HL-60/S4 treated with retinoic acid at 250 ng/mL for 4 days and 3 days (cell line): ENCODE results near the gene ROBO1.

Source experiments
- in situ Hi-C: fragments of 300-500 bp; cut with MboI; formaldehyde crosslinking; loops from 2 replicates; pipeline ENCODE4 v1.7.0; 2022; ENCODE audit warnings: low sequenced_read_pairs

The ROBO1 gene

DNA sequence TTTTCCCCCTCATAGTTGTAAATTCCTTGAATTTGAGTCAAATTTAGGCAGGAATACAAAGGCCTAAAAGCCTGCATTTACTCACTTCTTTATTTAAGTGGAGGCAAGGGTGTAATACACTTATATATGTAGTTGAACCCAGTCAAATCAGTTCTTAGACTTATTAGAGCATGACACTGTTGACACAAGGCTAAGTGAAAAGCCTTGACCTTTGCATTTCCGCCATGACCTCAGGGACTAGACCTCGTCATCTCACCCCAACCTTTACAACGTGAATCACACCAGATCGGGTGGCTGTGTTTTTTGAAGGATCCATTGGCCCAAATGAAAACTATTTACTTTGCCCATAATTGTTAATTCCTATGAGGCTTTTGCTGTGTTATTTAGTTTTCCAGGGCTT lies 774.4 kb downstream of the ROBO1 start:
- in situ Hi-C loops = no loop called here

DNA sequence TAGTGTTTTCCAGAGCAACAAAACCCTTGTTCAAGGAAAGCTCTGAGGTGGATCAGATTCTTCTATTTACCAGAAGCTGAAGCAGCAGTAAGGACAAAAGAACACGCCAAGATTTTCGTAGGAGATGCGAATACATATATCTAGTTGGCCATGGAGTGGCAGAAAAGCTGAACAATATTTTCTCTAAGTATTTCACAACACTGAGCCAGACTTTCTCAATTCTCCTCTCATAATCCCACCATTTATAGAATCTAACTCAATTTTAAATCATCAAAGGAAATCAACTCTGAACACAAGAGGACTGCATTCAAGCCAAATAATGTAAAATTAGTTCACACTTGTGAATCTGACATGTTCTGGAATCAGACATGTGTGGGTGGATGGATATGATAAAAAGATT lies 775.0 kb downstream of the ROBO1 start:
- in situ Hi-C loops = no loop called here

DNA sequence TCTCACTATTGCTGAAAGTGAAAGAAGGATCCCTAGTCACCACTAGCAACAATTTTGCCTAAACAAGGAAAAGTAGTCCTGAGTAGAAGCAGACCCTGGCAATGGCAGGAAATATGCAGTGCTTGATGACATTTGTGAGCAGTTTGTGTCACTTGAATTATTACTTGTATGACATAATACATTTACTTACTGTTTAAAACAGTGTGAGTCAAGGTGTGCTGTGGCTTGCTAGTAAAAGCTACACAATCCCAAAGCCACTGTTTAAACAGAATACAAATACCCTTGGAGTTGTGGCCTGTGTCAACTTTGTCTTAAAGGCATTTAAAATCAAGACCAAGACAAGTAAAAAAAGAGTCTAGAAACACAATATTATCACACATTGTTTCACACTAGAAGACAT lies 775.4 kb downstream of the ROBO1 start:
- in situ Hi-C loops = no loop called here

DNA sequence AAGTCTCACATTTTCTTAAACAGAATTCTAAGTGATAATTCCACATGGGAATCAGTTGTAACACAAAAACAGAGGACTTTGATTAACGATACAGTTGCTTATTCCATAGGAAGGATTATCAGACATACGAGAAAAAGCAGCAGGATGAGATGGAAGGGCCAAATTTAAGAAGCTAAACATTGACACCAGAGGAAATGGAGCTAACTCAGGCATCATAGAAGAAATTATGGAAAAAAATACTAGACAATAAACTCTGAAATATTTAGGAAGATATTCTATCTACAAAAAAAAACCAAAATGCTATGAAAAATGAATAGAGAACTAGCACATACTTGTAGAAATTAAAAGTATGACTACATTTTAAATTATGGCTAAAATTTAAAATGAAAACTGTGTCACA lies 776.1 kb downstream of the ROBO1 start:
- in situ Hi-C loops = no loop called here

DNA sequence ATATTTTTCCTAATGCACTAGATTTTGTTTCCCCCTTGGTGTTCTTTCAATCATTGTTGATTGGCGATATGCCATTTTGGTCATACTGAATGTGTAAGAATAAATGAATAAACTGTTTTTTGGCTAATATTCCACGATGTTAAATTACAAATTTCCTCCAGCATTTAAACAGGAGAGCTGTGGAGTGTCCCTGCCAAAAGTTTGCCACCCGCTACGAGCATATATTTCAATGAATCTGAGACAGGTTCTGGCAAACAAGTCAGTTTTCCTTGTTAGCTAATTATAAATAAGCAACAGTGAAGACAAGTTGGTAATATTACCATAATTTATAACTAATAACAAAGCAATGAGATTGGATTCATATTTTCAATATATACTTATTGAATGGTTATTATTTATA lies 777.6 kb downstream of the ROBO1 start:
- in situ Hi-C loops = no loop called here

DNA sequence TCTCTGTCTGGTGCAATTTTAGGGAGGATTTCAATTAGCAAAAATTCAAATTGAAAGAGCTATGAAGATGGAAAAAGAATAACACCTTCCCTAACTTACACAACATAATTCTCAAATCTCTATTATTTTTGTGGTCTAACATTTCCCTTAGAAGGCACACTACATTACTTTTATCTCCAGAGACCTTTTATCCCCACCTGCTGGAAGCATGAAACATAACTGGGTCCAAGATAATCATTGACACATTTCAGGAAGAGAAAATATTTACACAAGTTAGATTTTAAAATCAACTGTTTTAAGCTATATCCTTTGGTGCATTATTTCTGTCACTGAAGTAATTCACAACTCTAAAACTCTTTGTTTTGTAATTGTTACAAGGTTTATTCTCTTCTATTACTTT lies 779.5 kb downstream of the ROBO1 start:
- in situ Hi-C loops = no loop called here

DNA sequence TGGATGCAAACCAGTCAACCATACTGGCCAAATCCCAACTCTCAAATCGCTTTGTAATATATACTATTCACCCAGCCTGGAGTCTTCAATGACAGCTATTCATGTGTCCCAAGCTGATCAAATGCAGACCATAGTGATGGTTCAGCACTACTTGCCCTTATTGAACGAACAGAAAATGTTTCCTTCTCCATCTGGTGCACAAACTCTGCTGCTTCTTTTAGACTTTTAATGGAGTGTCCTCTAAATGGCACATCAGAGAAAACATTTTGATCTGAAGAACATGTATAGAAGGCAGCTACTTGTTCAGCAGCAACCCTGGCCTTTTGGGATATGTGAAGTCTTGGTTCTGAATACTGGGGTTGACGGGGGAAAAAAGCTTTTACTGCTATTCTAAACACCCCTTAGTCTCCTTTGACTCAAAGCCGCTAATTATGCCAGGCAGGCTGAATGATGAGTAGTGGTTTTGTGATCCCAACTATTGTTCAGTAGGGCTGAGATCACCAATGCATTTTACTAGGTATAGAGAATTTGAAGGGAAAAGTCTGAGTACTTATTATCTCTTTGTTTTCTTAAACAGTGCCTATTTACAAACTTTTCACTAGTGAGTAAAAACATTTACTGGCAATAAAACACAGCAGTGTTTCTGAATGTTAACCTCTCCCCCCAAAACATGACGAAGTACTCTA lies 781.2 kb downstream of the ROBO1 start:
- in situ Hi-C loops = no loop called here

DNA sequence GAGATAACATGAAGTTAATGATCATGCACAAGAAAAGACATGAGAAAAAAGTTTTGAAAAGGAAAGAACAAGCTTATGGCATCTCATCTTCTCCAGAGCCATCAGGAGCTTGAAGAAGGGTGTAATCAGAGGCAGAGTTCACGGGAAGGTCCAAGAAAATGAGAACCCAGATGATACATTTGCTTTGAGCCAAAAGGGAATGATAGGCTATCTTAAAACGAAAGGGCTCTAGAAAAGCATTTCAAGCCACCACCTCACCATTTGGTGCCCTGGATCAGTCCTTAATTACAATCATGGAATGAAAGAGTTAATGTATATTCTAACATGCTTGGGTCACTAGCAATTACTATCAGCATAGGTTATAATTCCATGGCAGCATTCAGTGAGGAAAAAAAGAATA lies 781.8 kb downstream of the ROBO1 start:
- in situ Hi-C loops = no loop called here

DNA sequence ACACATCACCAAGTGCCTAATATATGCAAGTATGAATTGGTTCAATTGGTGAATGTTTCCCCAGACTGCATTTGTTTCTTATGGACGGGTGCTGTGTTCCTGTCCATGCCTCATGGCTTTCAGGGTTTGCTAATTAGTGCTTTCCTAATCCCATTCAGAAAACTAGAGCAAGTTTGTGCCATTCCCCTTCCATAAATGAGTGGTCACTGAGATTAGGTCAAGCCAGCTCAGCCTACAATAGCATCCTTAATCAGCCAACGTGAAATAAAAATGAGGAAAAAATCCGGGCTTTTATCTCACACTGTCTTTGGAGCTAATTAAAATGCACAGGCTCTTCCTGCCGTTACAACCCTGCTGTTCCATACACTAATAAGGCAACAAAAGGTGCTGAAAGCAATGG lies 788.8 kb downstream of the ROBO1 start:
- in situ Hi-C loops = no loop called here

DNA sequence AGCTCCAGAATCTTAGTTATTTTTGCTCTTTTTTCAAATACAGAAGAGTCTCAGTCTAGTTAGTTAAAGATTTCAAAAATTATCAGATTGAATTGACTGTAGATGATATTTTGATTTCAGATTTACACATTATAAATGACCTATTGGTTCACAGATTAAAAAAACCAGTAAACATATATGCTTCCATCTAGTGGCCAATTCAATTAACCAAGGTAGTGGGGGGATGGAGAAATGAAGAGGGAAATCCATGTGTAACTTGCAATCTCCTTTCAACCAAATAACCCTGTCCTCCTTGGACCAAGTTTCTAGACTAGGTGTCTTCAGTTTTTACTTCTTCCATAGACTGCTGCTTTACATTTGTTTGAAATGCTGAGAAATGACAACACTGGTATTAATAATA lies 789.8 kb downstream of the ROBO1 start:
- in situ Hi-C loops = no loop called here

DNA sequence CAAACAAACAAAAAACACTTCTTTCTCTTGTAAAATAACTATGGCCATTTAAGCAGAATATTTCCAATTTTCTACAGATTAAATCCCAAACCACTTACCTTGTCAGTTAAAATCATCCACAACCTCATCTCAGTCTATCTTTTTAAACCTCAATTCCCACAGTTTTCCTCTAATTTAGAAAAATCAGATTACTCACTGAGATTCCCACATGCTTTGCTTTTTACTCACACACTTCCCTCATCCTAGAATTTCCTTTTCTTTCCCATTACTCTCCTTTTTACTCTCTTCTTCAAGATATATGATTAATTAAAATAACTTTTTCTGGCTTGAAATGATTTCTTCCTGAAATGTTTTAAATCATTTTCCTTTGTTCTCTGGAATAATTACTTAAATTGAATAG lies 790.7 kb downstream of the ROBO1 start:
- in situ Hi-C loops = no loop called here

DNA sequence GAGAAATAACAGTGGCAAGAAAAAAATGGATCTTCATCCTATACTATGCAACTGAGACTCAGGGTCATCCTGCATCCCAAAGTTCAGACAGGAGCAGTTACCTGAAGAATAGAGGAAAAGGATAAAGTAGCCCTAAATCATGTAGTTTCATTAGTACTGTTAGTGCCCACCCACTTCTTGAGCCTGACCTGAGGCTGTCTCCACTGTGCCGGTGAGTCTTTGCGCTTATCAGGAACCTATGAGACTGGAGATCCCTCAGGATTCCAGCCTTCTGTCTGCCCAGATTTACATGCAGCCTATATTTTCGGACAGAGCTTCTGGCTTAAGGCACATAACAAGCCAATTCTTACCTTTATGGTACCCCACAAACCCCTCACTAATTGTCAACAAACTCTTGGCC lies 791.6 kb downstream of the ROBO1 start:
- in situ Hi-C loops = no loop called here

DNA sequence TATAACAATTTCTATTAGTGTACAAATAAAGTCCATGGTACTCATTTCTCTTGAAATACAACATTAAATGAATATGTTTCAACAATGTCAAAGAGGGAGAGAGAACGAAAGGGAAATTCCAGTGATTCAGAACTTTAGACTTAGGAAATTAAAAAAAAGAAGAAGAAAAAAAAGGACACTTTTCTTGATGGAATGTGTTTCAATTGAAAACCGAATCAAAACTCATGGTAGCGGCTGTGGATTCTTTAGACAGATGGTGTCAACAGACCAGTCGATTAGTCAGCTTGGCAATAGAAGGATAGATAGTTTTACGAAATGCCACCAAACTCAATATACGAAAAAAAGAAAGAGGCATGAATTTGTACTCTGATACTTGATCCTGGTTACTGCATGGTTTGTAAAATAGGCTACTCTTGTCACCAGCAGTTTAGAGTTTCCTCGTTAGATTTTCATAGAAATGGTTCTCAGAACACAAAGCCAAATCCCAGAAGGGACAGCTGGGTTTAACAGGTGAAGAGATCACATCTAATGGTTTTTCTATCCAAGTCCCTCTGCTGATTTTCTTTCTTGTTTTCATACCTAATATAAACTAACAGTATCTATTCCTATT lies 793.5 kb downstream of the ROBO1 start:
- in situ Hi-C loops = no loop called here

DNA sequence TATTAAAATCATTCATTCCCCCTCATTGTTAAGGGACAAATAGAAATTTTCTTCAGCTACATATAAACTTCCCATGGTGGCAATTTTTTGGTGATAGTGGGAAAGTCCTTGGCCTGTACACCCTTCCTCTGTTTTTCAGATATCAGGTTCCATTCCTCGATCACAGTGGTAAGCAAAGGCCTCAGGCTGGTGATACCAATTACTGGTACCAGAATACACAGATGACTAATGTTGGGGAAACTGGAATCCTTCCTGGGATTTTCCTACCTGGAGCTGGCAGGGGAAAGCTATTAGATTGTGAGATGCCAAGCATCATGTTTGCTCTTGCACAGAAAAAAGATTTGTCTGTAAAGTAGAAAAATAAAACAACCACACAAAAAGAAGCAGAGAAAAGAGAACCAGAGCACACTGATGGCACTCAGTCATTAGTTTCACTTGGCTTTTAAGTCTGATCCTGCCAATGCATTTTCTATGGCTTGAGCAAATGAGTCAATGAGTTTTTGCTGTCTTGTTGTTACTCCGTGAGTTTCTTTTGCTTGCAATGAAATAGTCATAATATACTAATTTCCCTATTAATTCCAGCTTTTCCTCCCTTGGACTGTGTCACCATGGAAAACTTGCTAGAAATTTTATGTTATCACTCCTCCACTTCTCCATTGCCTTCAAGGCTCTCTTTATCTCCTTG lies 795.0 kb downstream of the ROBO1 start:
- in situ Hi-C loops = no loop called here

DNA sequence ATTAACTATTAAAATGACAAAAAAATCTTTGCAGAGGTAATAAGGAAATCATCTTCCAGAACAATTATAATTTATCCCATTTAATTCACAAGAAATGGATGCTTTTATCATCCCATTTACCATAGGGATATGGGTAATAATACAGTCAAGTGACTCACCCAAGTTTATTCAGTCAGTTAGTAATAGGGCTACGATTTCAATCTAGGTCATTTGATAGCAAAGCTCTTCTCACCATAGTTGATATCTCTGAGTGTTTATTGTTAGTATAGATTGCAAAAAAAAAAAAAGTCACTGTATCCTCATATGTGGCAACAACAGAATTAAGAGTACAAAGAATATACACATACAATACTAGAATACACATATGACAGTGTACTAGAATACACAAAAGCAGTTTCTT lies 797.1 kb downstream of the ROBO1 start:
- in situ Hi-C loops = no loop called here

DNA sequence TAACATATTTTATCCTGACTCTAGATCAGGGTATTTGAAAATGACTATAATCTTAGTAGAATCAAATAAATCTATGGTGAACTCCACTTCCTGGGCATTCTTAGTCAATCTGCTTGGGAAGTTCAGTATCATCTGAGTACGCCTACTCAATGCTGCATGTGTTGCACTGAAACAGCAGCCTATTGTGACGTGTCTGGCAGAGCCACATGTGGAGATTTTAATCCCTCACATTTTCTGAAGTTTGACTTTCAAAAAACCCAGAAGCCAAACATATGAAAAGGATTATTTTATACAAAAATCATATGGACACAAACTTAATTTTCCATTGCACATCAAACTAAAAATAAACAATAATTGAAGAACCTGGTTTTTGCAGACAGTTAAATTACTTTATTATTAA lies 798.3 kb downstream of the ROBO1 start:
- in situ Hi-C loops = no loop called here

DNA sequence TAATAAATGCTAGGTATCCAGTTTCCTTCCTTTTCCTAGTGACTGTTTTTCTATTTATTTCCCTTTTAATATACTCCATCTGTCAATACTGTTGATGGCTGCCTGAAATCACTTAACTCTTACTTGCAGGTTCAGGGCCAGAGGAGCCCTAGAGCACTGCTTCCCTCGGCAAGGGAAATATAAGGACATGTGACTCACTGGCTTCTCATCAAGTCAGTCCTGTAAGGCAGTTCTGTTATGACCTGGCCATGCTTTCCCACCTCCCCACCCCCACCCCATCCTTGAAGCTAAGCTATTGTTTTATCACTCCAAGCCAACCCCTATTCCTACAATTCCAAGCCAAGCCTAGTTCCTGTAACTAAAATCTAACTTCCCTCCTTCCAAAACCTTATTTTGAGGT lies 800.7 kb downstream of the ROBO1 start:
- in situ Hi-C loops = no loop called here

DNA sequence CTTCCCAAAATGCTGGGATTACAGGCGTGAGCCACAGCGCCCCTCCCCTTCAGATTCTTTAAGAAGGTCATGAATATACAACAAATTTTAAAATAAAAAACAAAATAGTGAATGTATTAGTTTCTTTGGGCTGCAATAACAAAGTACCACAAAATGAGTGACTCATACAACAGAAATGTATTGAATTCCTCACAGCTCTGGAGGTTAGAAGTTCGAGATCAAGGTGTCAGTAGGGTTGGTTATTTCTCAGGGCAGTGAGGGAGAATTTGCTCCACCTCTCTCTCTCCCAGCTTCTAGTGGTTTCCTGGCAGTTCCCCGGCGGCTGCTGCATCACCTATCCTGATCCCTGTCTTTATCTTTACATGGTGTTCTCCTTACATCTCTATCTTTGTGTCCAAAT lies 804.0 kb downstream of the ROBO1 start:
- in situ Hi-C loops = no loop called here

DNA sequence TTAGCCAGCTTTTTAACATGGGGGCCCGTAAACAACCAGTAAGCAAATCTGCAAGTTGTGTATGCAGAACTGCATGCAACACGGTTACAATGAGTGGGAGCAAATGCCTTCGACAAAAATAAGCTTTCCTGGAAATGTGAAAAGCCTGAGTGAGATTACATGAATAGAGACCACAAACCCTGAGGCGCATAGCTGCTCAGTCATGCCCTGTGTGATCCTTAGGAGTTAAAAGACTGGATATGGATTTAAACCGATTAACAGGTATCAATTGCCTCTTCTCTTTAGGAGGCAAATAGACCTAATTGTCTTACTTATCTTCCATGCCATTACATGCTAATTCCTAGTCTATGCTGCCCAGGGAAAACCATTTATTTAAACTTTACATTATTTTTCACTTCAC lies 810.3 kb downstream of the ROBO1 start:
- in situ Hi-C loops = no loop called here

DNA sequence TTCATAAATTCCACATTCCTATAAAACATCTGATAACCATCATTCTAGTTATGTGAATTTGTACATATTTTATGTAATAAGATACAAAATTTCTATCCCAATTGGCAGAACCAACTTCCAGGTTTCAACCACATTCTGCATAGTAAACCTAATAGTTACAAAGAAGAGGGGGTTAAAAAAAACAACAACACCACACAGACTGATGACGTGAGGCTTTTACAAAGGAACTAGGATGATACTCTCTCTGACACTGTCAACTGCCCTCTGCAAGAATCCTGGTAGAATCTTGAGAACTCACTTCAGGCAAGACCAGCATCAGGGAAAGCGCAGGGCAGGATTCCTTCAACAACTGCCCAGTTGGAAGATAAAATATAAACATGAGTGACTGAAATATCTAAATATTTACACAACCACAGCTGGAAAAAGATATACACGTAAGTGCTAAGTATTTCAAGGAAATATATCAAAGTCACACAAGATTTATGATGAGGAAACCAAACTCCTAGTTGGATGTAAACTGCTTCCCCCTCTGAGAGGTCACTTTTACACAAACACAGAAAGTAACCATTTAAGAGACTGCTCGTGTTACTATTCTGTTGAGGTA lies 816.4 kb downstream of the ROBO1 start:
- in situ Hi-C loops = no loop called here

DNA sequence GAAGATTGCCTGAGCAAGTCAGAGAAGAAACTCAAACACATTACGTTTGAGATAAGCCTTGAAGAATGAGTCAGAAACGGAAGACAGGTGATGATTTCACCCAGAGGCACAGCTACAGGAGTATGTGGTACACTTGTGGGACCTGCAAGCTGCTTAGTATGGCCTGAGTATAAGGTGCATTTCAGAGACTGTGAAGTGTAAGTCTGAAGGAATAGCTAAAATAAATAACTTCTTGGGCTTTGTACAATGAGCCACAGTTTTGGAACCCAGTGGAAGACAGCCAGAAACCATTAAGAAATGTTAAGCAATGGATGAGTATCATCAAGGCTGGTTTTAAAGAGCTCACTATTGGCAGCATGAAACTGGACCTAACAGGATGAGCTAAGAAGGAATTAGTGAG lies 826.2 kb downstream of the ROBO1 start:
- in situ Hi-C loops = no loop called here

DNA sequence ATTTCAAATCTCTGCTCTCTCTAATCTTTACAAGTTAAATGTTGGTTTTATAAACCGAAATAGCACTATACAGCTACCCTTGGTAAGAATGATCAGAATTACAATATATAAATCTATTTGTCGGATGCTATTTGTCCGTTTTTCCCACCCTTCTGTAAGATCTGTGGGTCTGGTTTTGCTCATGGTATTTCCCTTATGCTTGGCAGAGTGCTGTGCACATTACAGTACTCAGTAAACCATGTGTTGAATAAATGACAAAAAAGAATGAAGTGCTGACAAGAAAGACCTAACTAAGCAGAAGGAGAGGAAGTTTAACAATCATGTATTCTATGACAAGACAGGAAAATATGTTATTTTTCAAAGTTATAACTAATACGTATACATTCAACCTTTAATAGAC lies 827.2 kb downstream of the ROBO1 start:
- in situ Hi-C loops = no loop called here
